ENCODE results near the gene KRT222.

DNA sequence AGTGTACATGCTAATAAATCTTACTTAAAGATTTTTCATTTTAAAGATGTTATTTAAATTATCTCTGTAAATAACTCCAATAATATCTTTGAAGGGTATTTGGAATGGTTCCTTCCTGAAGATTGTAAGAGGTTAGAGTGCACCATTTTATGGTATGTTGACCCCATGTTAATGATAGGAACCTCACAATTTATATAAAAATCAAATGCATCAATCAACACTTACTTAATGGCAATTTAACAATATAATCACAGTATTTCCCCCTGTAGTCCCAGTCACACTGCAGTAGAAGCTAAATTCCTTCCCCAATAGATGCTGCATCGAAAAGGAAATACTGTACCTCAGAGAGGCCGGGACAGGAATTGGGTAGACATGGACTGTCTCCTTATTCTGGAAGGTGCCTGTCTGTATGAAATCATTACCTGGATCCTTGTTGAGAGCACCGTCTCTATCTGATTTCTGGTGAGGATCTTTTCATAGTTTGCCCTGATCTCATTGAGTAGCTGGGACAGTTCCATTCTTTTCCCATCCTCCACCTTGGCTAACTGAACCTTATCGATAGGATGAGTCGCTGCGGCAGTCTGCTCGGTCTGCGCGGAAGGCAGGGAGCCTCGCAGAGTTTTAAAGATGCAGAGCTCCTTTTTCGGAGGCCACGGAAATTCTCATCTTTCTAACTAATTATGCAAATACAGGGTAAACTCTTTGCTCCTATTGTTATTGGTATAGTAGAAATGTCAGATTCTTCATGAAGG is at the start of gene KRT222:
- TF ChIP-seq CTCF (IDR thresholded peaks at IDR 0.05) (no peak), POLR2A (IDR thresholded peaks at IDR 0.05) (no peak)

Measured in right lobe of liver (tissue), 4 donors.